HepG2 (cell line): ENCODE results near the gene TMEM217. TPM values are rescaled to one million over a fixed set of nuclear protein-coding genes. Genes with fewer than 3 reads are reported as not detected.

Experiments
- AGO1 ChIP-seq: fragments of 200-400 bp; formaldehyde crosslinking; IDR thresholded peaks from 2 replicates; pipeline ENCODE4 v1.6.1; 2017; ENCODE audit warnings: mild to moderate bottlenecking, low read depth, low read length, moderate library complexity; ENCODE audit not compliant: poor library complexity, severe bottlenecking
- ATF7-NPFF ChIP-seq: sonication (generic); formaldehyde crosslinking; IDR thresholded peaks from 2 replicates; pipeline ENCODE4 v1.8.1; 2023; ENCODE audit warnings: mild to moderate bottlenecking, low read depth, missing genetic modification reagents, moderate library complexity
- ATM ChIP-seq: fragments of 450-650 bp; IDR thresholded peaks from 2 replicates; pipeline ENCODE4 v1.7.1; 2017; ENCODE audit warnings: mild to moderate bottlenecking, borderline replicate concordance
- ATRX ChIP-seq: sonication (generic); formaldehyde crosslinking; IDR thresholded peaks from 2 replicates; pipeline ENCODE4 v1.4.0; 2020; ENCODE audit warnings: missing genetic modification reagents, borderline replicate concordance
- BORCS8-MEF2B ChIP-seq: sonication (generic); formaldehyde crosslinking; IDR thresholded peaks from 2 replicates; pipeline ENCODE4 v1.8.0; 2022; ENCODE audit warnings: mild to moderate bottlenecking, missing genetic modification reagents
- FOXM1 ChIP-seq: sonication (generic); formaldehyde crosslinking; IDR thresholded peaks from 2 replicates; pipeline ENCODE4 v1.5.0; 2020; ENCODE audit warnings: missing genetic modification reagents
- GLI4 ChIP-seq: sonication (generic); formaldehyde crosslinking; IDR thresholded peaks from 2 replicates; pipeline ENCODE4 v1.5.1; 2020; ENCODE audit warnings: missing genetic modification reagents, mild to moderate bottlenecking, moderate library complexity, borderline replicate concordance
- HNF1B ChIP-seq: sonication (generic); formaldehyde crosslinking; IDR thresholded peaks from 2 replicates; pipeline ENCODE4 v1.5.1; 2020; ENCODE audit warnings: mild to moderate bottlenecking, moderate library complexity, missing genetic modification reagents
- HNRNPH1 ChIP-seq: fragments of 200-400 bp; formaldehyde crosslinking; optimal IDR thresholded peaks from 2 replicates; pipeline ENCODE3; 2017; ENCODE audit warnings: mild to moderate bottlenecking, low read depth, low read length
- KDM5A ChIP-seq: fragments of 200-600 bp; sonication (generic); IDR thresholded peaks from 2 replicates; pipeline ENCODE4 v1.7.0; 2018; ENCODE audit warnings: antibody characterized with exemption, mild to moderate bottlenecking, low read length, borderline replicate concordance
- MATR3 ChIP-seq: sonication (generic); formaldehyde crosslinking; IDR thresholded peaks from 2 replicates; pipeline ENCODE4 v1.4.0; 2020; ENCODE audit warnings: missing genetic modification reagents
- MXD1 ChIP-seq: sonication (generic); formaldehyde crosslinking; IDR thresholded peaks from 2 replicates; pipeline ENCODE4 v1.4.0; 2020; ENCODE audit warnings: mild to moderate bottlenecking, missing genetic modification reagents
- NR1H2 ChIP-seq: sonication (generic); formaldehyde crosslinking; IDR thresholded peaks from 2 replicates; pipeline ENCODE4 v1.8.1; 2022; ENCODE audit warnings: low read depth, missing genetic modification reagents, borderline replicate concordance
- SIX1 ChIP-seq: sonication (generic); formaldehyde crosslinking; IDR thresholded peaks from 2 replicates; pipeline ENCODE4 v1.4.0; 2020; ENCODE audit warnings: missing genetic modification reagents, borderline replicate concordance
- SMAD1 ChIP-seq: sonication (generic); formaldehyde crosslinking; IDR thresholded peaks from 2 replicates; pipeline ENCODE4 v1.4.0; 2020; ENCODE audit warnings: missing genetic modification reagents, low read depth, mild to moderate bottlenecking, borderline replicate concordance
- SNAI1 ChIP-seq: sonication (generic); formaldehyde crosslinking; IDR thresholded peaks from 2 replicates; pipeline ENCODE4 v1.5.0; 2020; ENCODE audit warnings: mild to moderate bottlenecking, missing genetic modification reagents, borderline replicate concordance
- TCF7 ChIP-seq: sonication (generic); IDR thresholded peaks from 2 replicates; pipeline ENCODE4 v1.6.1; 2016; ENCODE audit warnings: antibody characterized with exemption, low read depth
- TCF7L2 ChIP-seq: IDR thresholded peaks from 2 replicates; pipeline ENCODE4 v1.6.1; 2011; ENCODE audit warnings: mild to moderate bottlenecking, low read depth, low read length, moderate library complexity
- THYN1 ChIP-seq: sonication (generic); formaldehyde crosslinking; IDR thresholded peaks from 2 replicates; pipeline ENCODE4 v1.8.1; 2023; ENCODE audit warnings: low read depth, mild to moderate bottlenecking, moderate library complexity, missing genetic modification reagents, borderline replicate concordance
- TOE1 ChIP-seq: sonication (generic); formaldehyde crosslinking; IDR thresholded peaks from 2 replicates; pipeline ENCODE4 v1.4.0; 2020; ENCODE audit warnings: mild to moderate bottlenecking, missing genetic modification reagents
- ZBTB8A ChIP-seq: sonication (generic); formaldehyde crosslinking; IDR thresholded peaks from 2 replicates; pipeline ENCODE4 v1.4.0; 2020; ENCODE audit warnings: mild to moderate bottlenecking, low read depth, missing genetic modification reagents, borderline replicate concordance
- ZNF136 ChIP-seq: sonication (generic); formaldehyde crosslinking; IDR thresholded peaks from 2 replicates; pipeline ENCODE4 v1.8.1; 2022; ENCODE audit warnings: low read depth, mild to moderate bottlenecking, moderate library complexity, missing genetic modification reagents
- ZNF296 ChIP-seq: sonication (generic); formaldehyde crosslinking; conservative IDR thresholded peaks from 2 replicates; pipeline ENCODE4 v1.5.0; 2020; ENCODE audit warnings: mild to moderate bottlenecking, missing genetic modification reagents
- ZNF598 ChIP-seq: sonication (generic); formaldehyde crosslinking; IDR thresholded peaks from 2 replicates; pipeline ENCODE4 v1.5.1; 2020; ENCODE audit warnings: mild to moderate bottlenecking, missing genetic modification reagents, borderline replicate concordance
- ZSCAN22 ChIP-seq: sonication (generic); formaldehyde crosslinking; IDR thresholded peaks from 2 replicates; pipeline ENCODE4 v1.4.0; 2020; ENCODE audit warnings: mild to moderate bottlenecking, missing genetic modification reagents
- ZSCAN31 ChIP-seq: sonication (generic); formaldehyde crosslinking; IDR thresholded peaks from 2 replicates; pipeline ENCODE4 v1.5.0; 2020; ENCODE audit warnings: low read depth, mild to moderate bottlenecking, missing genetic modification reagents
- ZSCAN5A ChIP-seq: sonication (generic); formaldehyde crosslinking; IDR thresholded peaks from 2 replicates; pipeline ENCODE4 v1.8.0; 2022; ENCODE audit warnings: mild to moderate bottlenecking, missing genetic modification reagents, borderline replicate concordance
- polyA plus RNA-seq, 8 experiments: library from polyadenylated mRNA; depleted of rRNA in 3 of 8; stranded (reverse) in 7 of 8; unstranded in 1 of 8; fragments of >200 nt; fragmentation: Illumina TruSeq in 4 of 8; extraction: Trizol in 4 of 8; gene quantifications; 2 replicates each; pipeline versions ENCODE4 v1.2.1 to v1.2.3, GENCODE V29; 2011 to 2016; ENCODE audit warnings: low read depth in 4 of 8, missing spikeins in 1 of 8, mixed read lengths in 1 of 8; ENCODE audit not compliant: insufficient read depth in 1 of 8
- total RNA-seq, 5 experiments: library from RNA; depleted of rRNA; stranded (reverse); fragments of >200 nt; fragmentation: Illumina TruSeq; extraction: Trizol; gene quantifications; 2 replicates each; pipeline ENCODE4 v1.2.3, GENCODE V29; 2016; ENCODE audit warnings: low read depth in 1 of 5

The TMEM217 gene
- total and polyA plus RNA-seq, 2 of the 13 experiments (the other 11 are each of a cell fraction or from before 2014, with no cell fraction given) = 2.3 to 3.4 TPM

GRCh38 chr6:37169496-37170272, 88.3 kb downstream of the TMEM217 start, which contains the start of gene PIM1 (continued):
- TF ChIP-seq ZSCAN5A (CRISPR knock-in tag) (no peak), ZNF136 (CRISPR knock-in tag) (0 out of 2 replicates have a peak, but pooled peaks have one; percentile 83), KDM5A (no peak), ZBTB8A (no peak), BORCS8-MEF2B (CRISPR knock-in tag) (no peak; the same call in none of the 2 replicates), GLI4 (peak; percentile 6; the same call in 1 of the 2 replicates), ZSCAN22 (CRISPR knock-in tag) (no peak), MXD1 (CRISPR knock-in tag) (peak; percentile 89), HNRNPH1 (no peak), THYN1 (CRISPR knock-in tag) (no peak), MATR3 (CRISPR knock-in tag) (no peak), ATRX (CRISPR knock-in tag) (no peak), TOE1 (CRISPR knock-in tag) (no peak), ATM (no peak), AGO1 (peak; percentile 58), TCF7 (peak; percentile 96), ZNF598 (CRISPR knock-in tag) (0 out of 2 replicates have a peak, but pooled peaks have one; percentile 44), ATF7-NPFF (CRISPR knock-in tag) (peak; percentile 87; the same call in 1 of the 2 replicates), HNF1B (CRISPR knock-in tag) (no peak), ZSCAN31 (peak; percentile 68), TCF7L2 (peak; percentile 55), FOXM1 (peak; percentile 94), SNAI1 (CRISPR knock-in tag) (peak; percentile 97), SIX1 (CRISPR knock-in tag) (peak; percentile 80), SMAD1 (CRISPR knock-in tag) (no peak; the same call in 1 of the 2 replicates), ZNF296 (CRISPR knock-in tag) (no peak), NR1H2 (CRISPR knock-in tag) (no peak)
